Uterus (tissue), 2 donors: Measurements from ENCODE around the gene ARMC8.

ENCODE experiments used
- CTCF ChIP-seq, 4 experiments: fragments of 200-600 bp in 2 of 4; fragments of 450-650 bp in 2 of 4; sonication (generic) in 2 of 4; IDR thresholded peaks; one replicate each; pipeline ENCODE4 v1.5.1; 2016 to 2019; ENCODE audit warnings: antibody characterized with exemption in 4 of 4, mild to moderate bottlenecking in 2 of 4, moderate library complexity in 1 of 4
- POLR2A ChIP-seq, 2 donors: fragments of 450-650 bp; IDR thresholded peaks; one replicate each; pipeline ENCODE4 v1.6.1; 2016; ENCODE audit warnings: antibody characterized with exemption in 2 of 2, mild to moderate bottlenecking in 1 of 2, moderate library complexity in 1 of 2

- no peak for TF ChIP-seq POLR2A (IDR thresholded peaks at IDR 0.05)
- TF ChIP-seq CTCF (IDR thresholded peaks at IDR 0.05), result no peak
Observed at GRCh38 chr3:138148503-138148902, 38.6 kb upstream of the ARMC8 start.
